Stimulated activated CD8-positive, alpha-beta memory T cell treated with anti-CD3 and anti-CD28 coated beads, Interleukin-4, amount 100 ng/mL, for 4 hours (primary cell): Measurements from ENCODE around the gene MAP3K7CL.

Experiments
- DNase-seq, 2 donors: peaks; one replicate each; pipeline ENCODE4 v3.0.0-alpha.2; 2020; ENCODE audit warnings: low read depth in 2 of 2, low spot score in 1 of 2

MAP3K7CL gene

DNA sequence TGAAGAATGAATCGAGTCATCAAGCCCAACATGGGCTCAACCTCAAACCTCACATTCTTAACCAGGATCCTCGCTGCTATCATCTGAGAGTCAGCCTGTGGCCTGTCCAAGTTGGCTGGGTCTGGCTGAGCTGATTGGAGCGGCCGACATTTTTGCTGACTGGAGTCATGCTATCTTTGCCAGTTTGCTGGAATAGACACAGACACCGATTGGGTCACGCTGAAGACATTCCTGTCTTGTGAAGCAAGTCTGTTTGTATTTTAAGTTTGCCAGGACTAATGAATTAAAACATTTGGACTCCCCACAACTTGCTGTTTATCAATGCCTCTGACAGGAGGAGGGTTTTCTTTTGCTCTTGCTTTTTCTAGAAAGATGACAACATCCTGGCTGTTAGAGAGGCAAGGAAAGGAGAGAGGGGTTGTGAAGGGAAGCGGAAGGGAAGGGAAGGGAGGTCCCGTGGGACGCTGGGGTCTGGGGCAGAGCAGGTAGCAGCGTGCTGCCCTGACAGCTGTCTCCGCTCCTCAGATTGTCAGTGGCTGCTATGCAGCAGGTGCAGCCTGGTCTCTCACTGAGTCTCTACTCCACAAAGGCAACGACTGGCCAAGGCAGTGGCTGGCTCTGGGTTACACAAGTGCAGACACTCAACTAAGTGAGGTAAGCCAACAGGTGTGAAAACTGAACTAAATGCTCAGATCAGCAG lies at the start of gene MAP3K7CL:
TSS of gene MAP3K7CL (plus strand) at position 375 of the 700 bp plus-strand sequence. CDS start 2,701 bp downstream, outside the sequence.
- DNase-seq: no peak

DNA sequence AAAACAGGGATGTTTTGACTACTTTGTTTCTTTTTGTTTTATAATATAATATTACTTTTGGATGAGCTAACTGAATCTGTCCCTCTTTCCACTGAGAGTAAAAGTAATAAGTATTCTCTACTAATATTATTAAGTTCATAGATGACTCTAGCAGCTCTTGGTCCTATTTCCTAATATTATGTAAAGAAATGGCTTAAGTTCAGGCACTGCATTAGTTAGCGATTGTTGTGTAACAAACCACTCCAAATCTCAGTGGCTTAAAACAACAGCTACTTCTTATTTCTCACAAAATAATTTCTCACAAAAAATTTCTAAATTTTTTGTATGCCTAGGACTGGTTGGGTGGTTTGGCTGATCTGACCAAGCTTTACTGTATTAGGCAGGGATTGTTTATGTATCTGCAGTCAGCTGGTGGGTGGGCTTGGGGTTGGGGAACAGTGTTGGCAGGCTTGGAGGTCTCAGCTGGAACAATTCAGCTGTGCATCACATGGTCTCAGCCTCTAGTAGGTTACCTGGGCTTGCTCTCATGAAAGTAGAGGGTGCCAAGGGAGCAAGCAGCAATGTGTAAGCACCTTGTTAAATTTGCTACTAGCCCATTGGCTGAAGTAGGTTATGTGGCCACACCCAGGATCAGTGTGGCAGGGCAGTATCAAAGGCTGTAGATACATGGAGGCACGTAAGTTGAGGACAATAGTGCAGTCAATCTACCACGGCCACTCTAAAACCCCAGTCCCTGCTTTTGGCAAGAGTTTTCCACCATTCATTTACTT lies 48.2 kb upstream of the MAP3K7CL start:
- DNase-seq: no peak

DNA sequence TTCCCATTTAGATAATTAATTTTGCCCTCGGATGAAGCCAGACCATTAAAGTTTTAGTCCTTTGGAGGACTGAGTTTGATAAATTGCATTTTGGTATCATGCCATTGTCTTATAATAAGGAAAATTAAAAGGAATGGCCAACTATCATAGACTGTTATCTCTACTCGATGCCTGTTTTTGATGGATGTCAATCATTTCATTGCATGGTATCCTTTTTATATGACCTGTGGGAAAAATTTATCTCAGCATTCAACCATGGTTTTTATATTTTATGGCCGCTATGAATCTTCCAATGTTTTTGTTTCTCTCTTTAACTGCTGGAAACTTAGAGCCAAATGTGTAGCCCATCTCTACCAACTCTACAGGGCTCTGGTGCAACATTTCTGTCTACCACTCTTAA lies 47.1 kb upstream of the MAP3K7CL start:
- no peak for DNase-seq

- DNase-seq: no peak
Observed at GRCh38 chr21:29084372-29084771, 46.1 kb upstream of the MAP3K7CL start.

DNA sequence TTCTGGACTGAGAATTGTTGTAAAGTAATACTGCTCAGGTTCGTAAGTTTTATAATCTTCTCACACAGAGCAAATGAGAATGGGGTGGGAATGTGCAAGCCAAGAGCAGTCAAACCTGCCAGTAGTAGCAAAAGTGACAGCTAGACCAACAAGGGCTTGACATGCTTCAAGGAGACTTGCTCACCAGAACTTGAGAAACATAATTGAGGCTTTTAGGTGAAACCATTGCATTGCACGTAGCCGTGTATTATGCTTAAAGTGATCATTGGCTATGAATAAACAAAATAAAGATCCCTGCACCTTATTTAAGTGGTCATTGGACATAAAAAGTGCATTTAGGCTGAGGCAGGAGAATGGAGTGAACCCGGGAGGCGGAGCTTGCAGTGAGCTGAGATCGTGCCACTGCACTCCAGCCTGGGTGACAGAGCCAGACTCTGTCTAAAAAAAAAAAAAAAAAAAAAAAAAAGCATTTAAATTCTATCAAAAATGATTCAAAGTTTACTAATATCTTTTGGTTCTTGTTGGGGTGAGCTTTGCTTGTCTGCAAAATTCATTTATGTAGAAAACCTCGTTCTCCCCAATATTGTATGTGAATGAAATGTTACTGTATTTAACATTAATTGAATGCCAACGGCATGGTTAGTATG lies 45.2 kb upstream of the MAP3K7CL start:
- DNase-seq: no peak

DNA sequence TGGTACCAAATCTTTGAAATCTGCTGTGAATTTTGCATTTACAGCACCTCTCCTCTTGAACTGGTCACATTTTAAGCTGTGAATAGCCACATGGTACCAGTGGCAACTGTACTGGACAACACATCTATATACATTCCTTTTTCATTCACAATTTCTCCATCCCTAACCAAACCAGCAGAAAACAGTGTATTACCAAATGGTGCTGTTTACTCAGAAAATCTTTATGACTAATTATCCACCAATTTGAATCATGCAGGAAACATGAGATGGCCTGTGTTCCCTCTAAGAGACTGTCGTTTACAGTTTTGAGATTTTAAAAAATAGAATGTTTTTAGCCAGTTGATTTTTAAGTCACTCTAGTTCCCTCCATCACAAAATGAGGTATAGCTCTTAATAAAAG lies 39.4 kb upstream of the MAP3K7CL start:
- no peak for DNase-seq

DNA sequence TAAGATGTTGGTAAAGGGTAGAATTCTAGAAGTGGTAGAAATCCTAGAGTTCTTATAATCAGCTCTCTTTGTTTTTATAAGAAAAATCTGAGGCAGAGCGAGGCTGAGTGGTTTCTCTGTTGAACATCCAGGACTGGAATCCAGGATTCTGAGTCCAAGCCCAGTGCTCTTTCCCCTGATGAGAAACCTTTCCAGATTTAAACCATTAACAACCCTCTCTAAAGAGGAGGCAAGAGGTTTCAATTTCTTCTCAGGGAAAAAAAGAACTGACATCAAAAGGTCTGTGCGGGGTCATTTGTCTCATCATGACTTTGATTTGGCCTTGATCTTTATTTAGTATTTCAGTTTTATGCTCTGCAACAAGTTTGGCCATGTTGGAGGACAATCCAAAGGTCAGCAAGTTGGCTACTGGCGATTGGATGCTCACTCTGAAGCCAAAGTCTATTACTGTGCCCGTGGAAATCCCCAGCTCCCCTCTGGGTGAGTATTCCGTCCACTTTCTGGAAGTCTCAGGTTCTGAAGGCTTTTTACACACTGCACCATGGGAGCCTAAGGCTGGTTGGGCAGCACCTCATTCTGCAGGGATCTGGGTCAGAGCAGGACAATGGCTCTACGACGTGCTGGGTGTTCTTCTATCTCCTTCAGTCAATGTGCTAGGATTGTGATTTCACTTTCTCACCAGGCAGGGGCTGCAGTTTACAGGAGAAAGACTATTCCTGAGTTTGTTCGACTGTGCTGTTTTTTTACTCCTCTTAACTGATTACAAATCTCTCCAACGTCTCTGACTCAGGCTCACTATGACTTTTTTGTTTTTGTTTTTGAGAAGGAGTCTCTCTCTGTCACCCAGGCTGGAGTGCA lies 38.1 kb upstream of the MAP3K7CL start:
- DNase-seq: no peak

DNA sequence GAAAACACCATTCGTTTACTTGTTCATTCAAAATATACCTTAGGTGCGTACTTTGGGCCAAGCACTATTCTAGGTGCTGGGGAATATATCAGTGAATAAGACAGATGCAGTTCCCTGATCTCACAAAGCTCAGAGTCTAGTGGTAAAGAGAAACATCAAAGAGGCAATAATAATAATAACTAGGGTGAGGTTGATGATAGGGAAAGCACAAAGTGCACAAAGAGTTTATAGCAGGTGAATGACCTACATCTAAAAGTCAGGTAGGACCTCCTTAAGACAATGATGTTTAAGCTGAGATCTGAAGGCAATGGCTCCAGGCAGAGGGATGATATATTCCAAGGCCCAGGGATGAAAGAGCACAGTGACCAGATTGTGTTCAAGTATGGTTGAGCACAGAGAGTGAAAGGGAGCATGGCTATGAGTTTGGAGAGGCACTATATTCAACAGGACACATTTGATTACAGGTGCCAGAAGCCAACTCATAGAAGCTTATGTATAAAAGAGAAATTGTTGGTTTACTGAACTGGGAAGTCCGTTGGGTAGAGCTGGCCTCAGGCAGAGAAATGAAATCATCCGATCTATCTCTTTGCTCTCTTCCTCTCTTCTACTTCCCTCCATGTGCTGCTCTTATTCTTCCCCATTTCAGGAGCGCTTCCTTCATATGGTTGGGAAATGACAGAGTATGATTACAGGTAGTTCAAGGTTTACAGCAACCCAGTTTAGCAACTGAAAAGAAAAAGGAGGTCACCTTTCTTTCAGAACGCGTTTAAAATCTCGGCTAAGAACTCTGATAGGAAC lies 34.0 kb upstream of the MAP3K7CL start:
- DNase-seq: no peak

DNA sequence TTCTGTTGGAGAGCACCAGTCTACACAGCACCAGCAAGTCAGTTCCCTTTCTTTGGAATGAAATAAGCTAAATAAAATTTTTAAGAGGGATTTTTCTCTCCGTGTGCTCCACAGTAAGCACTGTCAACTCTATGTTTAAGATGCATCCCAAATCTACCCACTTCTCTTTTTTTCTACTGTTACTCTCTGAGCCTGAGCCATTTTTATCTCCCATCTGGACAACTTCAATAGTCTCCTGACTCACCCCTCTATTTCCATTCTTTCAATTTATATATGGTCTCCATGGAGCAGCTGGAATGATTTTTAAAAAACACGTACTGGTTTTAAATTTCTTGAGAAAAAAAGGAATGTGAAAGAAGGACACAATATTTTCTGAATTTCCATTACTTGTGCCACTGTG lies 32.3 kb upstream of the MAP3K7CL start:
- DNase-seq: no peak

DNA sequence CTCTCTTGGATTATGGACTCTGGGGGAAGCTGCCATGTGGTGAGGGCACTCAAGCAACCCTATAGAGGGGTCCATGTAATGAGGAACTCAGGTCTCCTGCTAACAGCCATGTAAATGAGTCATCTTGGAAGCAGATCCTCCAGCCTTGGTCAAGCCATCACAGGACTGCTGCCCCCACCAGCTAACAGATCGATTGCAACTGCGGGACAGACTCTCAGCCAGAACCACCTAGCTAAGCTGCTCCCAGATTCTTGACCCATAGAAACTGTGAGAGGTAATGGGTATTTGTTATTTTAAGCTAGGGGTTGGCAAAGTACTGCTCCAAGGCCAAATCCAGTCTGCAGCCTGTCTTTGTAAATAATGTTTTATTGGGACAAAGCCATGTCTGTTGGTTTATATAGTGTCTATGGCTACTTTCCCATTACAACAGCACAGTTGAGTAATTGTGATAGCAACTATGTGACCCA lies 27.6 kb upstream of the MAP3K7CL start:
- no peak for DNase-seq

DNA sequence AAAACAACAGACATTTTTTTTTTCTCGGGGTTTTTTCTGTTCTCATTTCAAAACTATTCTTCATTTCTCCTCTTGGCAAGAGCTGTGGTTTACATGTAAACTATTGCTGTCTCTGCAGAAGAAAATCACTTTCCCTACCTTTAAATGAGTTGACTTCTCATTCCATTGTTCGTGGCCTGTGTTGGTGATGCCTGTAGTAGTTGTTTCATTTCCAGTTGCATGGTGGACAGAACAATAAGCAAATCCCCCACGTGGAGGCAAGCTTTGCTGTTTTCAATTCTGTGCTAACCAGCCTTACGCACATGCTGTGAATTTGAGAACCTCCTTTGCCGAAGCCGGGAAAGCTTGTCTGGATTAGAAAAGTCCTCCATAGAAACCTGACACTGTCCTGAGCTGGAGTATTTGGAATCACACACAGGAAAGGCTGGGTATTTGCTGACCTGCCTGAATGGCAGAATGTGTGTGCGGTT lies 26.2 kb upstream of the MAP3K7CL start:
- DNase-seq: no peak

DNA sequence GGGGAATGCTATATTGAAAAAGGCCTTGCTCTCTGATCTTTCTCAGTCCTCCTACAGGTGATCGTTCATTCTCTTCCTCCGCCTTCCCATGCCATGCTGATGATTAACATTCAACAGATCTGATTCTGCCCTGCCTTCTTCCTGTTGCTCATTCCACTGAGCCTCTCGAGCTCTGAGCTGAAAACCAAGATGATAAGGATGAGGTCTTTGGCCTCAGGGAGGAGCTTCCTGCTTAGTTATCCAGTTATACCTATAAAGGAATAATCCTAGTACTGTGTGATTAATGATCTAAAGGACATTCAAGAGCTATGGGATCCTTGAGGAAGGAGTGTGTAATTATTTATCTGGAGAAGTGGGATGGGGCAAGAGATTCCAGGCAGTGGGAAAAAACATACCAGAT lies 25.2 kb upstream of the MAP3K7CL start:
- no peak for DNase-seq

GRCh38 chr21:29114765-29115500 lies 15.5 kb upstream of the MAP3K7CL start:
- DNase-seq: no peak

DNA sequence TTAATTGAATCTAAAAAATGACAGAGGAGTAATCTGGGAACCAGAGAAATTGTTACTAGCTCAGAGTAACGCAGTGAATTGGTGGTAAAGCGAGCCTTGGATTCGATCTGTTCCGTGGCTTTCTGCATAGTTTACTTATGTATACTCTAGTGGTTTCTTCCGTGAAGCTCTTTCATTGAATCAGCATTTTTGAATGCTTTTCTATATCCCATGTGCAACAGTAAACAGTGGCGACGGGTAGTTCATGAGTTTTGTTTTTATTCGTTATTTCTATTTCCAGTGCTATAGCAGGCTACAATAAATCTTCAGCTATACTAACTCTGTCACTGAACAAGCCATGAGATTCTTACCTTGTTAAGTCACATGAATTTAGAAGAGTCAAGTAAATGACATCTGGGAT lies 14.5 kb upstream of the MAP3K7CL start:
- DNase-seq: no peak

DNA sequence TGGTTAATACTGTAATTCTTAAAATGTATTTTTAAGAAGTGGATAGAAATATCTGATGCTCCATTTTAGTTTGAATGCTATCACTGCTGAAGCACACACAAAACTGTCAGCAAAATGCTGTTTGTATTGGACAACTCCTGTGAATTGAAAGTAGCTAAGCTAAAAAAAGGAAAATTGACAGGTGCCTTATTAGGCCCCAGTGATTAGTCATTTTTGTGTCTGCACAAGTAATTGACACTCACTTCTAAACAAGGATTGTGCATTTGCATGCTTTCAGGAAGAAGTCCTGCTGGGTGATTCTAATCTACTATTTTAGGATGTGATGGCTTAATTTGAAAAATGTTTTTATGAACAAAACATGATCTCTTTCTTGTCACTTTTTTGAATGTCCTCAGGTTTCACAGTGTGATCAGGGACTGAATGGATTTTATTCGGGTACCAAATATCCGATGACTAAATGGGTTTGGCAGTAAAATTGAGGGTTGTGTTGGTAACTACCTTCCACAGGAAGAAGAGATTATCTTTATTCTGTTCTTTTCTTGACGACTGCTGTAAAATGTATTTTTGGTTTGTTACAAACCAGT lies 13.0 kb upstream of the MAP3K7CL start:
- DNase-seq: no peak

DNA sequence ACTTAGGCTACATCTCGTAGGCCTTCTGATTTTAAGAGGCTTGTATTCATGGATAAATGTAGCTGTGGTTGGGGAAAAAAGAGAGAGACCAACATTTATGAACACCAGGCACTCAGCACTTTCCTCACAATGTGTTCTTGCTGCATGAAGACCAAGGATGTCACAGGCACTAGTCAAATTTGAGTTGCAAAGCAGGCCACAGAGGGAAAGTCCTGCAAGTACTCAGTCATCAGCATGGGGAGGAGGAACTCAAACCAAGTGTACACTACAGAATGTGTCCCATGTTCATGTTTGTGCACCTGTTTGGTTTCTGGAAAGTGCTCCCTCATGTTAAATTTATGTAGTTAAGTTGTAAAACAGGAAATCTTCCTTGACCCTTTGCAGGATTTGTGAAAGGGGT lies 8.7 kb upstream of the MAP3K7CL start:
- no peak for DNase-seq

DNA sequence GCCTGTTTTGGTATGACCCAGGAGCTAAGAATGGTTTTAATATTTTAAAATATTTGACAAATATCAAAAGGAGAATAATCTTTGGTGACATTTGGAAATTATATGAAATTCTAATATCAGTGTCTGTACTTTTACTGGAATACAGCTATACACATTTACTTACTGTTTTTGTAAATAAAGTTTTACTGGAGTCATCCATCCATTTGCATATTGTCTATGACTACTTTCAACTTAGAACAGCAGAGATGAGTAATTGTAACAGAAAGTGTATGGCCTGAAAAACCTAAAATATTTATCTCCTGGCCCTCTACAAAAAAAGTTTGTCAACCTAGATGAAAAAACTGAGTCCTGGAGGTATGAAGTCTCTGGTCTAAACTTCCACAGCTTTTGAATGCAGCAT lies 5.8 kb upstream of the MAP3K7CL start:
- no peak for DNase-seq

GRCh38 chr21:29125191-29125590 lies 5.3 kb upstream of the MAP3K7CL start:
- DNase-seq: no peak

GRCh38 chr21:29125979-29126378 lies 4.5 kb upstream of the MAP3K7CL start:
- DNase-seq: no peak
